Neural cell (in vitro differentiated cells): ENCODE results near the gene SH3PXD2B. TPM values are rescaled to one million over a fixed set of nuclear protein-coding genes. Genes with fewer than 3 reads are reported as not detected.
"Not testable (repeated sequence)": the region's sequence is repeated elsewhere in the genome, so short reads cannot be mapped to it uniquely, and the experiment has no call there.

Experiments
- H2AFZ ChIP-seq: fragments of 200-600, 300-800 bp; sonication (generic), shearing (Covaris generic); 2 replicates; pipeline ENCODE4 v1.6.0; 2014; ENCODE audit warnings: low read depth, mild to moderate bottlenecking, antibody characterized with exemption, low read length, moderate library complexity
- H3F3A ChIP-seq: fragments of 200-600 bp; shearing (Covaris generic); 2 replicates; pipeline ENCODE4 v1.6.1; 2016; ENCODE audit warnings: mild to moderate bottlenecking, moderate library complexity, mixed read lengths, antibody characterized with exemption, low read length; ENCODE audit not compliant: insufficient read depth, poor library complexity, severe bottlenecking
- H3K27ac ChIP-seq: fragments of 200-600, 300-800 bp; sonication (generic), shearing (Covaris generic); 2 replicates; pipeline ENCODE4 v1.5.1; 2014; ENCODE audit warnings: mild to moderate bottlenecking, low read length, moderate library complexity
- H3K27me3 ChIP-seq: fragments of 300-800, 200-600 bp; sonication (generic), shearing (Covaris generic); 2 replicates; pipeline ENCODE4 v1.6.0; 2014; ENCODE audit warnings: mild to moderate bottlenecking, low read depth, low read length, moderate library complexity; ENCODE audit not compliant: insufficient read depth
- H3K36me3 ChIP-seq: fragments of 300-800, 200-600 bp; sonication (generic), shearing (Covaris generic); 2 replicates; pipeline ENCODE4 v1.5.1; 2014; ENCODE audit warnings: mild to moderate bottlenecking, antibody characterized with exemption, low read length, moderate library complexity; ENCODE audit not compliant: insufficient read depth
- H3K4me2 ChIP-seq: fragments of 300-800, 200-600 bp; sonication (generic), shearing (Covaris generic); 2 replicates; pipeline ENCODE4 v1.6.0; 2014; ENCODE audit warnings: mild to moderate bottlenecking, low read length
- H3K4me3 ChIP-seq: fragments of 300-800, 200-600 bp; sonication (generic), shearing (Covaris generic); 2 replicates; pipeline ENCODE4 v1.5.1; 2014; ENCODE audit warnings: mild to moderate bottlenecking, low read length, moderate library complexity
- H3K79me2 ChIP-seq: fragments of 200-600 bp; shearing (Covaris generic); replicated peaks from 2 replicates; pipeline ENCODE4 v1.6.0; 2014; ENCODE audit warnings: mild to moderate bottlenecking, low read length, moderate library complexity; ENCODE audit not compliant: insufficient read depth
- H3K9ac ChIP-seq: fragments of 300-800, 200-600 bp; sonication (generic), shearing (Covaris generic); 2 replicates; pipeline ENCODE4 v1.6.1; 2016; ENCODE audit warnings: mild to moderate bottlenecking, low read length, mixed read lengths
- H3K9me2 ChIP-seq: fragments of 200-600 bp; shearing (Covaris generic); 2 replicates; pipeline ENCODE4 v1.6.1; 2016; ENCODE audit warnings: mild to moderate bottlenecking, low read length, mixed read lengths; ENCODE audit not compliant: insufficient read depth
- H3K9me3 ChIP-seq: fragments of 200-600, 300-800 bp; sonication (generic), shearing (Covaris generic); 2 replicates; pipeline ENCODE4 v1.6.1; 2016; ENCODE audit warnings: mild to moderate bottlenecking, mixed run types, low read length, moderate library complexity, mixed read lengths
- H4K20me1 ChIP-seq: fragments of 200-600 bp; shearing (Covaris generic); 2 replicates; pipeline ENCODE4 v1.6.1; 2016; ENCODE audit warnings: mild to moderate bottlenecking, mixed run types; ENCODE audit not compliant: insufficient read depth
- EP300 ChIP-seq: fragments of 450-650 bp; conservative IDR thresholded peaks from 2 replicates; pipeline ENCODE4 v1.6.1; 2014; ENCODE audit warnings: antibody characterized with exemption, mild to moderate bottlenecking, moderate library complexity; ENCODE audit not compliant: poor library complexity, severe bottlenecking
- EZH2 ChIP-seq: fragments of 200-600, 300-800 bp; shearing (Covaris generic), sonication (generic); IDR thresholded peaks from 2 replicates; pipeline ENCODE4 v1.6.1; 2014; ENCODE audit warnings: antibody characterized with exemption, low read length, borderline replicate concordance, mild to moderate bottlenecking; ENCODE audit not compliant: insufficient read depth, poor library complexity, severe bottlenecking
- MXI1 ChIP-seq: fragments of 450-650 bp; conservative IDR thresholded peaks from 2 replicates; pipeline ENCODE4 v1.6.1; 2014; ENCODE audit warnings: antibody characterized with exemption, mild to moderate bottlenecking; ENCODE audit not compliant: poor library complexity, severe bottlenecking
- POLR2AphosphoS5 ChIP-seq: IDR thresholded peaks from 2 replicates; pipeline ENCODE4 v1.6.1; 2012
- RAD21 ChIP-seq: fragments of 450-650 bp; conservative IDR thresholded peaks from 2 replicates; pipeline ENCODE4 v1.6.1; 2014; ENCODE audit warnings: antibody characterized with exemption, mild to moderate bottlenecking, moderate library complexity
- SMC3 ChIP-seq: fragments of 450-650 bp; conservative IDR thresholded peaks from 2 replicates; pipeline ENCODE4 v1.6.1; 2014; ENCODE audit warnings: antibody characterized with exemption, mild to moderate bottlenecking, moderate library complexity; ENCODE audit not compliant: poor library complexity
- TAF1 ChIP-seq: IDR thresholded peaks from 2 replicates; pipeline ENCODE4 v1.6.1; 2012; ENCODE audit warnings: low read depth
- polyA plus RNA-seq: library from polyadenylated mRNA; depleted of rRNA; stranded (reverse); fragments of >200 nt; gene quantifications from 2 replicates; pipeline ENCODE4 v1.2.3, GENCODE V29; 2014
- TF ChIP-seq, protein P1 (sequence below): fragments of 450-650 bp; IDR thresholded peaks from 2 replicates; pipeline ENCODE4 v1.5.1; 2014; ENCODE audit warnings: antibody characterized with exemption, mild to moderate bottlenecking, moderate library complexity; ENCODE audit not compliant: poor library complexity, severe bottlenecking
- TF ChIP-seq, protein P2 (sequence below): IDR thresholded peaks from 2 replicates; pipeline ENCODE4 v1.6.1; 2012; ENCODE audit warnings: borderline replicate concordance

Gene SH3PXD2B
- polyA plus RNA-seq, 1 donor from 2014 or later = 11.7 TPM

DNA sequence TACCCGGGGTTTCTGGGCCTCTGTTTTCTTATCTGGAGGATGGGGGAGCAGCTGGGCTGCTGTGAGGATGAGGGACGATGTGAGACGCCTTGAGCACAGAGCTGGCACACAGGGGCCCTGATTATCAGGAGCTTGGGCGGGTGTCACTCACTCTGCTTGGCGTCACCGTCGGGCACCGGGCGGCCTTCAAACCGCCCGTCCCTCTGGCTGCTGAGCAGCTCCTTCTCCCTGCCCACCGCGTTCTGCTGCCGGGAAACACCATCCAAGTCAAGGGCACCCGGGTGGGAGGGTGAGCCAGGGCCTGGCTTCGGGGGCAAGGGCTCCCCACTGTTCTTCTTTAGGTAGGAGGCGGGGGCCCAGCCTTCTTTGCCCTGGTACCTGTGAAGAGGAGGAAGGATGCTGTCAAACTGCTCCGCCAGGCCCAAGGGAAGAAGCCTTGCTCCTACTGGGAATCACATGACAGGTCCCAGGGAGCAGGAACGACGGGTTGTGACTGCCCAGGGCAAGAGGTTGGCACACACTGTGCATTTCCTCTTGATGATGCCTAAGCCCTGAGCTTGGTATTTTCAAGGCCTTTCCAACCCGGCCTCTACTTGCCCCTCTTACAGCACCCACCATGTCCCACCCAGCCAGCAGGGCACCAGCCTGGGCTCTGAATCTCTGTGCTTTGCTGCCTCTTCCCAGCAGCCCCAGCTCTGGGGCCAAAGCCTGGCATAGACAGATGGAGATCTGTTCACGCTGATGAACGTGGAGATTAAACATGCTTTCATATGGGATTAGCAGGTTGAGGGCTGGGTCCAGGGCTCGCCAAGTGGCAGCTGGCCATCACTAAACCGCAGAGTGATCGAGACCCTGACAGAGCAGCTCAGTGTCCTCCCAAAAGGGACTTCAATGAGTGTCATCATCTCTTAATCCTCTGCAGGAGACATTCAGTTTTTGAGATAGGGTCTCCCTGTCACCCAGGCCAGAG is 103.8 kb downstream of the SH3PXD2B start:
- Histone ChIP-seq H3K9ac (no peak overlapping the region), H3K79me2 (no peaks in the 10 kb centered on the region), H3K27ac (no peak overlapping the region), H3K9me3 (no peaks in the 10 kb centered on the region), H3K9me2 (no peaks in the 10 kb centered on the region), H3K4me3 (no peak overlapping the region), H2AFZ (no peak overlapping the region), H3K4me2 (no peak overlapping the region), H3K36me3 (peaks cover 14% of the 10 kb centered on the region), H4K20me1 (no peaks in the 10 kb centered on the region), H3K27me3 (no peaks in the 10 kb centered on the region), H3F3A (no peaks in the 10 kb centered on the region)
- TF ChIP-seq RAD21 (no peak), EP300 (no peak), MXI1 (no peak), TAF1 (no peak), POLR2AphosphoS5 (no peak), SMC3 (no peak), EZH2 (no peak)
- TF ChIP-seq, protein P1, sequence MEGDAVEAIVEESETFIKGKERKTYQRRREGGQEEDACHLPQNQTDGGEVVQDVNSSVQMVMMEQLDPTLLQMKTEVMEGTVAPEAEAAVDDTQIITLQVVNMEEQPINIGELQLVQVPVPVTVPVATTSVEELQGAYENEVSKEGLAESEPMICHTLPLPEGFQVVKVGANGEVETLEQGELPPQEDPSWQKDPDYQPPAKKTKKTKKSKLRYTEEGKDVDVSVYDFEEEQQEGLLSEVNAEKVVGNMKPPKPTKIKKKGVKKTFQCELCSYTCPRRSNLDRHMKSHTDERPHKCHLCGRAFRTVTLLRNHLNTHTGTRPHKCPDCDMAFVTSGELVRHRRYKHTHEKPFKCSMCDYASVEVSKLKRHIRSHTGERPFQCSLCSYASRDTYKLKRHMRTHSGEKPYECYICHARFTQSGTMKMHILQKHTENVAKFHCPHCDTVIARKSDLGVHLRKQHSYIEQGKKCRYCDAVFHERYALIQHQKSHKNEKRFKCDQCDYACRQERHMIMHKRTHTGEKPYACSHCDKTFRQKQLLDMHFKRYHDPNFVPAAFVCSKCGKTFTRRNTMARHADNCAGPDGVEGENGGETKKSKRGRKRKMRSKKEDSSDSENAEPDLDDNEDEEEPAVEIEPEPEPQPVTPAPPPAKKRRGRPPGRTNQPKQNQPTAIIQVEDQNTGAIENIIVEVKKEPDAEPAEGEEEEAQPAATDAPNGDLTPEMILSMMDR = no peak
- TF ChIP-seq, protein P2, sequence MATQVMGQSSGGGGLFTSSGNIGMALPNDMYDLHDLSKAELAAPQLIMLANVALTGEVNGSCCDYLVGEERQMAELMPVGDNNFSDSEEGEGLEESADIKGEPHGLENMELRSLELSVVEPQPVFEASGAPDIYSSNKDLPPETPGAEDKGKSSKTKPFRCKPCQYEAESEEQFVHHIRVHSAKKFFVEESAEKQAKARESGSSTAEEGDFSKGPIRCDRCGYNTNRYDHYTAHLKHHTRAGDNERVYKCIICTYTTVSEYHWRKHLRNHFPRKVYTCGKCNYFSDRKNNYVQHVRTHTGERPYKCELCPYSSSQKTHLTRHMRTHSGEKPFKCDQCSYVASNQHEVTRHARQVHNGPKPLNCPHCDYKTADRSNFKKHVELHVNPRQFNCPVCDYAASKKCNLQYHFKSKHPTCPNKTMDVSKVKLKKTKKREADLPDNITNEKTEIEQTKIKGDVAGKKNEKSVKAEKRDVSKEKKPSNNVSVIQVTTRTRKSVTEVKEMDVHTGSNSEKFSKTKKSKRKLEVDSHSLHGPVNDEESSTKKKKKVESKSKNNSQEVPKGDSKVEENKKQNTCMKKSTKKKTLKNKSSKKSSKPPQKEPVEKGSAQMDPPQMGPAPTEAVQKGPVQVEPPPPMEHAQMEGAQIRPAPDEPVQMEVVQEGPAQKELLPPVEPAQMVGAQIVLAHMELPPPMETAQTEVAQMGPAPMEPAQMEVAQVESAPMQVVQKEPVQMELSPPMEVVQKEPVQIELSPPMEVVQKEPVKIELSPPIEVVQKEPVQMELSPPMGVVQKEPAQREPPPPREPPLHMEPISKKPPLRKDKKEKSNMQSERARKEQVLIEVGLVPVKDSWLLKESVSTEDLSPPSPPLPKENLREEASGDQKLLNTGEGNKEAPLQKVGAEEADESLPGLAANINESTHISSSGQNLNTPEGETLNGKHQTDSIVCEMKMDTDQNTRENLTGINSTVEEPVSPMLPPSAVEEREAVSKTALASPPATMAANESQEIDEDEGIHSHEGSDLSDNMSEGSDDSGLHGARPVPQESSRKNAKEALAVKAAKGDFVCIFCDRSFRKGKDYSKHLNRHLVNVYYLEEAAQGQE = no peak

DNA sequence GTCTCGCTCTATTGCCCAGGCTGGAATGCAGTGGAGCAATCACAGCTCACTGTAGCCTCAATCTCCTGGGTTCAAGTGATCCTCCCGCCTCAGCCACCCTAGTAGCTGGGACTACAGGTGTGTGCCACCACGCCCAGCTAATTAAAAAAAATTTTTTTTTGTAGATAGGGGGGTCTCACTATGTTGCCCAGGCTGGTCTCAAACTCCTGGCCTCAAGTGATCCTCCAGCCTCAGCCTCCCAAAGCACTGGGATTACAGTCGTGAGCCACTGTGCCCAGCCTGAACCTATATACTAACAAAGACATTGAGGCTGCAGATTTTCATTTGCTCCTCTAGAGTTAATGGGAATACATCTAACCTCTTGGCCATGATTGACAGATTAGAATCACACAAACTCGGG is 105.6 kb downstream of the SH3PXD2B start:
- not testable (repeated sequence) for H3F3A ChIP-seq, H3K4me3 ChIP-seq, H3K79me2 ChIP-seq, H3K27ac ChIP-seq, H3K4me2 ChIP-seq, H3K9me3 ChIP-seq, H4K20me1 ChIP-seq, H3K9me2 ChIP-seq, H3K27me3 ChIP-seq, H3K9ac ChIP-seq, H2AFZ ChIP-seq
- H3K36me3 ChIP-seq = peaks cover 15% of the 10 kb centered on the region
